ENCODE results near the gene RMI2.

The RMI2 gene

GRCh38 chr16:11395008-11395948 lies 50.0 kb downstream of the RMI2 start:
- CTCF ChIA-PET = interaction anchor here (0.5 to 4.1 kb wide), 23 partner anchors 9 to 672 kb away, joined by 3 to 52 read pairs (median 5); no protein-coding TSS in a partner anchor
- H3K27ac ChIP-seq (ENCODE audit: extremely low read depth, low read depth, low read length) = no peak overlapping the region
- H3K36me3 ChIP-seq (ENCODE audit: control insufficient read depth in 2 of 2, insufficient read depth in 1 of 2, low read length in 2 of 2) = no peaks in the 10 kb centered on the region
- TF ChIP-seq ZNF335 (tag by site-specific recombination; conservative IDR thresholded peaks at IDR 0.05) (no peak), ZNF280C (tag by site-specific recombination; IDR thresholded peaks at IDR 0.05) (no peak), ZNF561 (tag by site-specific recombination; IDR thresholded peaks at IDR 0.05; ENCODE audit: borderline replicate concordance) (no peak), ZNF704 (tag by site-specific recombination; IDR thresholded peaks at IDR 0.05) (no peak), ZNF621 (tag by site-specific recombination; IDR thresholded peaks at IDR 0.05) (no peak), AEBP2 (tag by site-specific recombination; IDR thresholded peaks at IDR 0.05; ENCODE audit: borderline replicate concordance) (no peak), IKZF3 (tag by site-specific recombination; IDR thresholded peaks at IDR 0.05) (no peak), ZNF404 (tag by site-specific recombination; IDR thresholded peaks at IDR 0.05) (no peak), GFI1B (tag by site-specific recombination; IDR thresholded peaks at IDR 0.05) (no peak), HOXA7 (CRISPR knock-in tag; IDR thresholded peaks at IDR 0.05; ENCODE audit: borderline replicate concordance) (no peak), ZNF768 (tag by site-specific recombination; IDR thresholded peaks at IDR 0.05) (no peak), HOXD13 (CRISPR knock-in tag; IDR thresholded peaks at IDR 0.05; ENCODE audit: borderline replicate concordance) (no peak), GLIS1 (tag by site-specific recombination; IDR thresholded peaks at IDR 0.05) (no peak), ZNF530 (tag by site-specific recombination; IDR thresholded peaks at IDR 0.05; ENCODE audit: low read depth) (no peak), ZNF280D (tag by site-specific recombination; IDR thresholded peaks at IDR 0.05) (no peak)
- H3K4me3 ChIP-seq (ENCODE audit: low read depth, low read length) = no peak overlapping the region
- POLR2A ChIA-PET = no interaction called here
- no peaks in the 10 kb centered on the region for H3K4me1 ChIP-seq (ENCODE audit: control insufficient read depth, insufficient read depth, low read length)
- no peaks in the 10 kb centered on the region for H3K9me3 ChIP-seq (ENCODE audit: control insufficient read depth, insufficient read depth, low read depth, low read length)

GRCh38 chr16:11395949-11396240 lies 50.6 kb downstream of the RMI2 start:
- H3K9me3 ChIP-seq (ENCODE audit: control insufficient read depth, insufficient read depth, low read depth, low read length) = no peaks in the 10 kb centered on the region
- H3K36me3 ChIP-seq (ENCODE audit: control insufficient read depth in 2 of 2, insufficient read depth in 1 of 2, low read length in 2 of 2) = no peaks in the 10 kb centered on the region
- H3K4me1 ChIP-seq (ENCODE audit: control insufficient read depth, insufficient read depth, low read length) = no peaks in the 10 kb centered on the region
- H3K4me3 ChIP-seq (ENCODE audit: low read depth, low read length) = no peak overlapping the region
- CTCF ChIA-PET = interaction anchor here (0.5 to 4.1 kb wide), 25 partner anchors 10 to 672 kb away, joined by 3 to 52 read pairs (median 4); no protein-coding TSS in a partner anchor
- H3K27ac ChIP-seq (ENCODE audit: extremely low read depth, low read depth, low read length) = no peak overlapping the region
- POLR2A ChIA-PET = no interaction called here
- no peak for TF ChIP-seq ZNF561 (tag by site-specific recombination; IDR thresholded peaks at IDR 0.05; ENCODE audit: borderline replicate concordance)
- TF ChIP-seq ZNF707 (tag by site-specific recombination; IDR thresholded peaks at IDR 0.05) = no peak
- TF ChIP-seq ZNF302 (tag by site-specific recombination; IDR thresholded peaks at IDR 0.05; ENCODE audit: low read depth) = no peak
- TF ChIP-seq TSHZ1 (tag by site-specific recombination; IDR thresholded peaks at IDR 0.05; ENCODE audit: borderline replicate concordance) = no peak
- TF ChIP-seq ZNF10 (tag by site-specific recombination; IDR thresholded peaks at IDR 0.05) = no peak
- TF ChIP-seq ZNF645 (tag by site-specific recombination; IDR thresholded peaks at IDR 0.05) = no peak
- no peak for TF ChIP-seq ZNF354C (tag by site-specific recombination; IDR thresholded peaks at IDR 0.05; ENCODE audit: borderline replicate concordance, low read depth)
